HG03025 (cell line): ENCODE results near the gene MX2.
"Not testable (repeated sequence)": the region's sequence is repeated elsewhere in the genome, so short reads cannot be mapped to it uniquely, and the experiment has no call there.

ENCODE experiments used
- ATAC-seq: cut with Tn5 transposase; IDR thresholded peaks from one replicate; pipeline ENCODE4 v1.9.1; 2021; ENCODE audit warnings: mild to moderate bottlenecking, moderate library complexity; ENCODE audit not compliant: unreplicated experiment, low FRiP score

The MX2 gene

GRCh38 chr21:41361786-41362604 lies at the start of gene MX2:
Gene MX2, plus strand, starts transcription at chr21:41362027. Its CDS starts 14,880 bp downstream, at chr21:41376907.
- ATAC-seq: peak; percentile 39

GRCh38 chr21:41313285-41314164 lies 48.3 kb upstream of the MX2 start:
- ATAC-seq: not testable (repeated sequence)

GRCh38 chr21:41315726-41316125 lies 46.1 kb upstream of the MX2 start:
- no peak for ATAC-seq

- ATAC-seq: no peak
Measured at GRCh38 chr21:41316200-41317062, 45.4 kb upstream of the MX2 start, which contains the start of gene FAM3B. Gene FAM3B, plus strand, starts transcription at chr21:41316801. Its CDS starts 79 bp downstream, at chr21:41316880.

GRCh38 chr21:41317063-41317392 lies 44.8 kb upstream of the MX2 start:
- no peak for ATAC-seq

GRCh38 chr21:41317458-41317857 lies 44.4 kb upstream of the MX2 start:
- ATAC-seq: no peak

- no peak for ATAC-seq
Measured at GRCh38 chr21:41318218-41318617, 43.6 kb upstream of the MX2 start.

GRCh38 chr21:41319273-41319672 lies 42.6 kb upstream of the MX2 start:
- no peak for ATAC-seq

GRCh38 chr21:41321211-41321907 lies 40.5 kb upstream of the MX2 start:
- ATAC-seq: no peak

- ATAC-seq: no peak
Measured at GRCh38 chr21:41321908-41322495, 39.8 kb upstream of the MX2 start.

- ATAC-seq: no peak
Measured at GRCh38 chr21:41322496-41323382, 39.1 kb upstream of the MX2 start.

GRCh38 chr21:41325138-41325912 lies 36.5 kb upstream of the MX2 start:
- no peak for ATAC-seq

GRCh38 chr21:41326414-41327080 lies 35.3 kb upstream of the MX2 start:
- ATAC-seq: no peak

- ATAC-seq: no peak
Measured at GRCh38 chr21:41327753-41328152, 34.1 kb upstream of the MX2 start.

GRCh38 chr21:41328660-41329607 lies 32.9 kb upstream of the MX2 start:
- no peak for ATAC-seq

GRCh38 chr21:41333752-41334151 lies 28.1 kb upstream of the MX2 start:
- no peak for ATAC-seq
